ENCODE data around the gene ECI1.
"Not testable (repeated sequence)": the region's sequence is repeated elsewhere in the genome, so short reads cannot be mapped to it uniquely, and the experiment has no call there.

The ECI1 gene

DNA sequence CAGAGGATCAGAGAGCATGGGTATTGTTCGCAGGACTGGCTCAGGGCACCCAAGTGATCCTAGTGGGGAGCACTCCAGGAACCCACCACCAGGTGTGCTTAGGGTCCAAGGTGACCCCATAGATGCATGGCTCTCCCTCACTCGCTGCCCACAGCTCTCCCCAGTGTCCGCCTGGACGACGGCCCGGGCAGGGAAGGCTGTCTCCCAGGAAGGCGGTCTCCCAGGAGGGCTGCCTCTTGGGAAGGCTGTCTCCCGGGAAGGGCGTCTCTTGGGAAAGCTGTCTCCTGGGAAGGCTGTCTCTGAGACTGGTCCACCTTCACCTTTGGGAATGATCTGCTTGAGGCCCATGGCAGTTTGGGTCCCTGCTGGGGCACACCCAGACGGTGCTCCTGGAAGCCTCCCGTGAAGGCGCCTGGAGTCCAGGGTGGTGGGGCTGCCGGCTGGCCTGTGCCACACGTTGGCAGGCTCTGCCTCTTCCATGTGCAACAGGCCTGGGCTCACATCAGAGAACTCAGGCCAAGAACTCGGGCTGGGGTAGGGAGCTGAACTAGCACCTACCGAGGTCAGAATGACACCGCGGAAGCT is 5.0 kb downstream of the ECI1 start:
- DNase-seq (ENCODE audit: low read depth), result no peak
- no peak overlapping the region for H3K4me3 ChIP-seq (ENCODE audit: low read length)
- TF ChIP-seq, protein P1, sequence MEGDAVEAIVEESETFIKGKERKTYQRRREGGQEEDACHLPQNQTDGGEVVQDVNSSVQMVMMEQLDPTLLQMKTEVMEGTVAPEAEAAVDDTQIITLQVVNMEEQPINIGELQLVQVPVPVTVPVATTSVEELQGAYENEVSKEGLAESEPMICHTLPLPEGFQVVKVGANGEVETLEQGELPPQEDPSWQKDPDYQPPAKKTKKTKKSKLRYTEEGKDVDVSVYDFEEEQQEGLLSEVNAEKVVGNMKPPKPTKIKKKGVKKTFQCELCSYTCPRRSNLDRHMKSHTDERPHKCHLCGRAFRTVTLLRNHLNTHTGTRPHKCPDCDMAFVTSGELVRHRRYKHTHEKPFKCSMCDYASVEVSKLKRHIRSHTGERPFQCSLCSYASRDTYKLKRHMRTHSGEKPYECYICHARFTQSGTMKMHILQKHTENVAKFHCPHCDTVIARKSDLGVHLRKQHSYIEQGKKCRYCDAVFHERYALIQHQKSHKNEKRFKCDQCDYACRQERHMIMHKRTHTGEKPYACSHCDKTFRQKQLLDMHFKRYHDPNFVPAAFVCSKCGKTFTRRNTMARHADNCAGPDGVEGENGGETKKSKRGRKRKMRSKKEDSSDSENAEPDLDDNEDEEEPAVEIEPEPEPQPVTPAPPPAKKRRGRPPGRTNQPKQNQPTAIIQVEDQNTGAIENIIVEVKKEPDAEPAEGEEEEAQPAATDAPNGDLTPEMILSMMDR (IDR thresholded peaks at IDR 0.05; ENCODE audit: insufficient read depth, low read depth, low read length, missing control alignments), result no peak

DNA sequence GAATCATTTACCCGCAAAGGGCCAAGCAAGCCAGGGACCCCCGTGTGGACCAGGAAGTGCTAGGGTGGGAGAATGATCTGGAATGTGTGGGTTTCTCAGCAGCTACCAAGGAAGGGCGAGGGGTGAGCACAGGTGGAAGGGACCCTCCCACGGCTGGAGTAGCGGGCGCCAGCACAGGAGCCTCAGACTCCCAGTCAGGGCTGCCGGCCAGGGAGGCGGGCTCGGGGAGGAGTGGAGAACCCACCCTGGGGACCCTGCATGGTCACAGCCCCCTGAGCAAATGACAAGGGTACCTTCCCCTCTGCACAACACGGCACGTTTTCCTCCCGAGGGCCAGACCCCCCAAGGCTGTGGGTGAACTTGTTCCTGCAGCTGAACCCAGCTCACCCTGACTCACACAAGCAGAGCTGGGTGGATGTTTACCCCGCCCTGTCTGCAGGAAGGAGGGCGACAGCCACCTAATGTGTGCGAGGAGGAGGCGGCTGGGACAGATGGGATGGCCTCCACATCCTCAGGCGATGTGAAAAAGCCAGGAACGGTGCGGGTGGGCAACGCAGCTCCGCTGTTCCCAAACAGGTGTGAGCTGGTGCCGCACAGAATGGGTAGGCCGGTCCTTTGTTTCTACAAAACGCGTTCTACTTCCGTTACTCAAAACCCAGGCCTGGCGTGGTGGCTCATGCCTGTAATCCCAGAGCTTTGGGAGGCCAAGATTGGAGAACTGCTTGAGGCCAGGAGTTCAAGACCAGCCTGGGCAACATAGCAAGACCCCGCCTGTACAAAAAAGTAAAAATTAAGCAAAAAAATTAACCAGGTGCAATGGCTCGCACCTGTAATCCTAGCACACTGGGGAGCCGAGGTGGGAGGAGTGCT is 6.2 kb downstream of the ECI1 start:
- DNase-seq (ENCODE audit: low read depth), result peak; percentile 47
- no peak overlapping the region for H3K4me3 ChIP-seq (ENCODE audit: low read length)
- TF ChIP-seq, protein P1 (IDR thresholded peaks at IDR 0.05; ENCODE audit: insufficient read depth, low read depth, low read length, missing control alignments), result no peak

DNA sequence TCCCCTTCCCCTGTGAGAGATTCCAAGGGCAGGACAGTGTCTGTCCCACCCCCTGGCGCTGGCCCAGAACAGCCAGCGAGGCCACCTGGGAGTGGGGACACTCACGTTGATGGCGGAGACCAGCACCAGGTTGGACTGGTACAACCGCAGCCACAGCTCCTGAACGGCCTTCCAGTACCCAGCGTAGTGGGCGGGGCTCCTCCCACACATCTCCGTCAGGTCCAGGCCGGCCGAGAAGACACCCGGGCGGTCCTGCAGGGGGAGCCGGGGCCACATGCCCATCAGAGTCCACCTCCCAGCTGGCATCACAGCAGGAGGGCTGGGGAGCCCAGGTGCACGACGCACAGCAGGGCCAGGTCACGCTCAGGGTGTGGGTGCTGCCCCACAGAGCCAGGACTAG is 7.1 kb downstream of the ECI1 start:
- DNase-seq (ENCODE audit: low read depth), result no peak
- TF ChIP-seq, protein P1 (IDR thresholded peaks at IDR 0.05; ENCODE audit: insufficient read depth, low read depth, low read length, missing control alignments), result no peak
- H3K4me3 ChIP-seq (ENCODE audit: low read length), result no peak overlapping the region

DNA sequence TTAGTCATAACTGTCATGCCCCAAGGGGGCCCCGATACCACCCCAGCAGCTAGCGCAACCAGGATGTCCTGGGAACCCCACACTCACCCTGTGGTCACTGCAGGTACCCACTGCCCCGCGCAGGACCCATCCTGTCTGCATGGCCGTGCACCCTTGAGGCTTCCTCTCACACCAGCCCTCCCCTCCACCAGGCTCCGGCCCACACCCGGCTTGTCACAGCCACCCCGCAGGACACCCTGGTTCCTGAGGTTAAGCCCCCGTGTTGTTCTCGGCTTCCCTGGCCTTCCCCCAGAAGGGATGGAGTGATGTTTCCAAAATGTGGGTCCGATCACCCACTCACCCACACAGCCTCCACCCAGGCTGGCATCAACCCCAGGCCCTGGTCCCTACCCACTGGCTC is 7.6 kb downstream of the ECI1 start:
- no peak for DNase-seq (ENCODE audit: low read depth)
- H3K4me3 ChIP-seq (ENCODE audit: low read length), result no peak overlapping the region
- TF ChIP-seq, protein P1 (IDR thresholded peaks at IDR 0.05; ENCODE audit: insufficient read depth, low read depth, low read length, missing control alignments), result no peak

DNA sequence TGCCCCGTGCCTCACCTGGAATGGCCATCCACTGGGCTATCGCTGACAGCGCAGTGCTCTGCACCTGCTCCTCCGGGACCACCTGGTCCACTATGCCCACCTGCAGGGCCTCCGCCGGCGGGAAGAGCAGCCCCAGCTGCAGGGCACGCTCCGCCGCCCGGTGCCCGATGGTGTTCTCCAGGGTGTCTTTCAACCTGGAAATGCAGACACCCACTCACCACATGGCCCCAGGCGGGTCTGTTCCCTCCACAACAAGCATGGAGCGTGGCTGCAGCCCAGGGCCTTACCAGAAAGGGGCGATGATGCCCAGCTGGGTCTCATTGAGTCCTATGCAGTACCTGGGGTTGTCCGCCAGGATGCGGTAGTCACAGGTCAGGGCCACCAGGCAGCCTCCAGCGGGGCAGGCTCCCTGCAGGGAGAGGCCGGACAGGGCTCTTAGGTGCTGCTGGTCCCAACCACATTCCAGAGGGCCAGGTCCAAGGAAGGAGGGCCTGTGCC is 8.3 kb downstream of the ECI1 start:
- TF ChIP-seq, protein P1 (IDR thresholded peaks at IDR 0.05; ENCODE audit: insufficient read depth, low read depth, low read length, missing control alignments), result peak; percentile 2
- no peak overlapping the region for H3K4me3 ChIP-seq (ENCODE audit: low read length)
- no peak for DNase-seq (ENCODE audit: low read depth)

DNA sequence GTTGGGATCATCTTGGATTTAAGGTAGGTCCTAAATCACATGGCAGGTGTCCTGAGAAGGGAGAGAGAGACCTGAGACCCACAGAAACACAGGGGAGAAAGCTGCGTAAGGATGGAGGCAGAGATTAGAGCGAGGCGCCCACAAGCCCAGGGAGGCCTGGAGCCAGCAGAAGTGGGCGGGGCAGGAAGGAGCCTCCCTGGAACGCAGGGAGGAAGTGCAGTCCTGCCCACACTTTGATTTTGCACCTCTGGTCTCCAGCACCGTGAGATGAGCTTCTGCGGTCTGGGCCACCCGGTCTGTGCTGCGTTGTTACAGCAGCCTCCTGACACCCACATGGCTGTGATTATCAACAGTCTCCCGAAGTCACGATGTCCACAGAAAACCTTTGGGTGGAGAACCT is 8.8 kb downstream of the ECI1 start:
- TF ChIP-seq, protein P1 (IDR thresholded peaks at IDR 0.05; ENCODE audit: insufficient read depth, low read depth, low read length, missing control alignments), result no peak
- H3K4me3 ChIP-seq (ENCODE audit: low read length), result no peak overlapping the region
- no peak for DNase-seq (ENCODE audit: low read depth)

DNA sequence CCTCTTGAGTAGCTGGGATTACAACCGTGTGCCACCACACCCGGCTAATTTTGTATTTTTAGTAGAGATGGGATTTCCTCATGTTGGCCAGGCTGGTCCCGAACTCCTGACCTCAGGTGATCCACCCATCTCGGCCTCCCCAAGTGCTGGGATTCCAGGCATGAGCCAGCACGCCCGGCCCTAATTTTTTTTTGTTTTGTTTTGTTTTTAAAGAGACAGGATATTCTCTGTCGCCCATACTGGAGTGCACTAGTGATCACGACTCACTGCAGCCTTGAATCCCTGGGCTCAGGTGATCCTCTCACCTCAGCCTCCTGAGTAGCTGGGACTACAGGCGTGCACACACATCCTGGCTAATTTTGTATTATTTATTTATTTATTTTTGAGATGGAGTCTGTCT is 11.1 kb downstream of the ECI1 start:
- not testable (repeated sequence) for H3K4me3 ChIP-seq (ENCODE audit: low read length); DNase-seq (ENCODE audit: low read depth)

Measured in epithelial cell of esophagus (primary cell).